OCI-M1 (cell line): Measurements from ENCODE around the gene PHLDA1.
A peak's percentile ranks its signal among the peaks of the same experiment; 100 is the strongest.

ENCODE experiments used
- DNase-seq: peaks from one replicate; lab custom pipeline; 2025; lab: John Stamatoyannopoulos, UW

The PHLDA1 gene

GRCh38 chr12:76031414-76032042 is at the start of gene PHLDA1:
PHLDA1 (minus strand) TSS chr12:76031776.
- DNase-seq: peak; percentile 96

- DNase-seq: peak; percentile 46
These were observed 49.3 kb upstream of the PHLDA1 start for GRCh38 chr12:76080729-76081415.

- no peak for DNase-seq
These were observed 48.6 kb upstream of the PHLDA1 start for GRCh38 chr12:76080017-76080728.

DNA sequence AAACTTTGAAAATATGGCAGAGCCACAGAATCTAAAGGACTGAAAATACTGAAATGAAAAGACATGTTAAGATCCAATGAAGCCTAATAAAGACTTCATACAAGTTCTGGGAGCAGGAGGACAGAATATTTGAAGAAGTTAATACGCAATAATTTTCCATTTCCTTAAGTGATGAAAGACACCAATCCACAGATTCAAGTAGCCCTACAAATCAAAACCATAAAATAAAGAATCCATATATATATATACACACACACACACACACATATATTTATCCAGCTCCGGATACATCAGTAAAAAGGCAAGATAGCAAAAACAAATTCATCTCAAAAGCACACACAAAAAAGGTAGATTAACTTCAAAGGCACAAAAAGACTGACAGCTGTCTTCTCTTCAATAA is 47.2 kb upstream of the PHLDA1 start:
- DNase-seq: no peak

- DNase-seq: no peak
These were observed 43.9 kb upstream of the PHLDA1 start for GRCh38 chr12:76075448-76075847.

- peak; percentile 76 for DNase-seq
These were observed 43.2 kb upstream of the PHLDA1 start for GRCh38 chr12:76074701-76075336.

GRCh38 chr12:76073561-76073960 is 42.0 kb upstream of the PHLDA1 start:
- no peak for DNase-seq

DNA sequence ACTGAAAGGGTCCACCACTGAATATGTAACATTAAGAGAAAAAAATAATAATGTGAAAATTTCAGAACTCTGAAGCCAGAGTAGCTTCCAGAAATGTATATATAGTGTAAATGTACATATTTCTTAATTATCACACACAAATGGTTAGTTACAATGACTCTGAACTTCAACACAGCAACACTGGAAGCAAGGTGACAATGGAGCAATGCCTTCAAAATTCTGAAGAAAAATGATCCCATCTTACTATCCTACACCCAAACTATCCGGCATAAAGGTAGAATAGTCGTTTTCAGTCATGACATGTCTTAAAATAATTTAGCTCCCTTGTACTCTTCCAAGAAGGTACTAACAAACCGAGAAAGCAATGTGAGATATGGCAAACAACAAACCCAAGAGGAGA is 41.0 kb upstream of the PHLDA1 start:
- DNase-seq: no peak

GRCh38 chr12:76069339-76069738 is 37.8 kb upstream of the PHLDA1 start:
- DNase-seq: peak; percentile 56

GRCh38 chr12:76065917-76066316 is 34.3 kb upstream of the PHLDA1 start:
- no peak for DNase-seq

GRCh38 chr12:76064904-76065303 is 33.3 kb upstream of the PHLDA1 start:
- DNase-seq: peak; percentile 30

- DNase-seq: peak; percentile 37
These were observed 28.5 kb upstream of the PHLDA1 start for GRCh38 chr12:76060111-76060510.

GRCh38 chr12:76057326-76057725 is 25.8 kb upstream of the PHLDA1 start:
- no peak for DNase-seq

DNA sequence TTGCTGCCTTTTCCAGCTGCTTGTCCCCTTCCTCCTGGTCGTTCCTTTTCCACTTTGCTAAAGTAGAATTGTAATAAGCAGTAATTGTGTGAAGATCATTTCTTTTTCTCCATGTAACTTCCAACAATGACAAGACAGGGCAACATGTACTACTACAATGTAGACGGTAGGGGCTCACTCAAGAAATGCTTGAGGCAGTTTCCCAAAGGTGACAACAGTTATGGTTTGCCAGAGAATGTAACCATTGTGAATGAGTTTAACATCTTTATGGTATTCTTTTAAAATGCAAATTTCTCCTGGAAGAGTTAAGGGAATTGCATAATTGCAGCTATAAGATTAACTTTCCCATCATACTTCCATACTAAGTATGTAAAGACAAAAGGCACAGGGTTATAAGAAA is 23.8 kb upstream of the PHLDA1 start:
- no peak for DNase-seq

- no peak for DNase-seq
These were observed 18.1 kb upstream of the PHLDA1 start for GRCh38 chr12:76049575-76050251.

- no peak for DNase-seq
These were observed 16.2 kb upstream of the PHLDA1 start for GRCh38 chr12:76047742-76048141.

DNA sequence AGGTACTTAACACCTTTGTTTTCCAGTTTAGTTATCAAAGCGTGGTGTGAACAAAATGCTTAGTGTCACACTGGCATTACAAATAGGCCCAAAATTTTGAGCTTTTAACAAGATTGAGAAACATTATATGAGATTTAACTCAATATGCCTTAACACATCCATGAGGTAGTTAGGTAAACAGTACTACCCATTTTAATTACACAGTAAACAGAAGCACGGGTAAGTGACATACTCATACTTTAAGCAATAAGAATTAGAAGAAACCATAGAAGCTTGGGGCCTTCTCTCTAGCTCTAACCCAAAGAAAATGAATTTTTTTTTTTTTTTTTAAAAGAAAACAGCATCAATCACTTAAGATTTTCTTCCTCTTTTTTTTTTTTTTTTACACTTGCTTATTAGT is 15.5 kb upstream of the PHLDA1 start:
- DNase-seq: no peak

DNA sequence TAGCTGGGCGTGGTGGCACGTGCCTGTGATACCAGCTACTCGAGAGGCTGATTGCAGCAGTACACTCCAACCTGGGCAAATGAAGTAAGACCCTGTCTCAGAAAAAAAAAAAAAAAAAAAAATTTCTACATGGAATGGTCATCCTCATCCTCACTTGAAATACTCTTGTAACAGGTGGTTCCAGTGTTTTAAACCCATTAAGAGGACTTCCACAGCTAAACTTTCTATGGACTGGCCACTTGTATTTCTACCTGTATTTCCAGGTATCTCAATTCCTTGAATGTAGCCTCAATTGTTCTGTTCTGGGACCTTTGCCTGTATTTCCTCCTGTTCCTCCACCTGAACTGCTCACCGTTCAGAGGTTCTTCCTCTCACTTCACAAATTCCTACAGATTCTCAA is 11.8 kb upstream of the PHLDA1 start:
- DNase-seq: no peak

GRCh38 chr12:76042147-76042546 is 10.6 kb upstream of the PHLDA1 start:
- no peak for DNase-seq

- no peak for DNase-seq
These were observed 9.8 kb upstream of the PHLDA1 start for GRCh38 chr12:76041406-76041805.

- DNase-seq: no peak
These were observed 8.9 kb upstream of the PHLDA1 start for GRCh38 chr12:76040461-76040860.

GRCh38 chr12:76038176-76038575 is 6.6 kb upstream of the PHLDA1 start:
- DNase-seq: no peak
